Hepatocyte (in vitro differentiated cells): Measurements from ENCODE around the gene CREB3.

Experiments used
- CTCF ChIP-seq: fragments of 200-600 bp; sonication (generic); IDR thresholded peaks from 2 replicates; pipeline ENCODE4 v1.5.1; 2016; ENCODE audit warnings: antibody characterized with exemption, mild to moderate bottlenecking; ENCODE audit not compliant: poor library complexity
- EZH2 ChIP-seq: fragments of 200-600 bp; sonication (generic); IDR thresholded peaks from 2 replicates; pipeline ENCODE4 v1.6.1; 2016; ENCODE audit warnings: antibody characterized with exemption, mild to moderate bottlenecking, borderline replicate concordance

GRCh38 chr9:35748242-35748857, 15.9 kb downstream of the CREB3 start:
- TF ChIP-seq CTCF (no peak), EZH2 (no peak)
